GM12891 (cell line): Measurements from ENCODE around the gene SYT15B.
"Not testable (repeated sequence)": the region's sequence is repeated elsewhere in the genome, so short reads cannot be mapped to it uniquely, and the experiment has no call there.

Source experiments
- PAX5 ChIP-seq: IDR thresholded peaks from 2 replicates; pipeline ENCODE4 v1.6.1; 2011; ENCODE audit warnings: low read length, moderate library complexity, mild to moderate bottlenecking; ENCODE audit not compliant: insufficient read depth, severe bottlenecking
- POLR2A ChIP-seq: IDR thresholded peaks from 2 replicates; pipeline ENCODE4 v1.6.1; 2011; ENCODE audit warnings: low read depth, low read length, control low read depth
- POLR2AphosphoS5 ChIP-seq: IDR thresholded peaks from 2 replicates; pipeline ENCODE4 v1.6.1; 2011; ENCODE audit warnings: low read depth, low read length, control low read depth
- SPI1 ChIP-seq: IDR thresholded peaks from 2 replicates; pipeline ENCODE4 v1.6.1; 2011; ENCODE audit warnings: low read depth, low read length, control low read depth
- TAF1 ChIP-seq: IDR thresholded peaks from 2 replicates; pipeline ENCODE4 v1.6.1; 2011; ENCODE audit warnings: low read depth, low read length, control low read depth

- TF ChIP-seq TAF1, POLR2AphosphoS5, POLR2A, SPI1, PAX5: not testable (repeated sequence)
These were observed at the start of gene SYT15B for GRCh38 chr10:47763554-47764175.
